NCI-H524 treated with DMSO at 0.1 percent for 48 hours (cell line): Measurements from ENCODE around the gene RNF224.

Experiments used
- DNase-seq: peaks from one replicate; lab custom pipeline; 2025; lab: John Stamatoyannopoulos, UW

Gene RNF224

GRCh38 chr9:137215196-137215986 lies 11.9 kb upstream of the RNF224 start:
- no peak for DNase-seq

- no peak for DNase-seq
These were observed 10.9 kb upstream of the RNF224 start for GRCh38 chr9:137216188-137216965.

GRCh38 chr9:137217276-137218211 lies 9.8 kb upstream of the RNF224 start:
- no peak for DNase-seq

GRCh38 chr9:137218212-137218753 lies 9.0 kb upstream of the RNF224 start:
- no peak for DNase-seq

- no peak for DNase-seq
These were observed 8.5 kb upstream of the RNF224 start for GRCh38 chr9:137218754-137219271.

GRCh38 chr9:137219757-137220316 lies 7.5 kb upstream of the RNF224 start:
- DNase-seq, result no peak

GRCh38 chr9:137220317-137221094 lies 6.8 kb upstream of the RNF224 start:
- no peak for DNase-seq

GRCh38 chr9:137221095-137221505 lies 6.2 kb upstream of the RNF224 start:
- no peak for DNase-seq

- no peak for DNase-seq
These were observed 5.7 kb upstream of the RNF224 start for GRCh38 chr9:137221506-137222111.

GRCh38 chr9:137222190-137223077 lies 4.9 kb upstream of the RNF224 start, which contains the start of gene RNF208:
TSS of gene RNF208 (minus strand) at chr9:137222240. CDS start at chr9:137221212, 1,028 bp downstream.
- DNase-seq, result no peak

GRCh38 chr9:137223078-137223970 lies 4.0 kb upstream of the RNF224 start:
- peak; percentile 73 for DNase-seq

GRCh38 chr9:137224830-137225694 lies 2.2 kb upstream of the RNF224 start, which contains the start of gene CYSRT1:
TSS of gene CYSRT1 (plus strand) at chr9:137225174. CDS start at chr9:137225622, 448 bp downstream.
- DNase-seq, result no peak

GRCh38 chr9:137225699-137226331 lies 1.5 kb upstream of the RNF224 start:
- DNase-seq, result no peak

GRCh38 chr9:137226338-137227053 lies 806 bp upstream of the RNF224 start:
- no peak for DNase-seq

- DNase-seq, result no peak
These were observed 677 bp downstream of the RNF224 start for GRCh38 chr9:137227853-137228505.
